Esophagus squamous epithelium (tissue), 5 donors: Measurements from ENCODE around the gene PPP2R5C. TPM values are rescaled to one million over a fixed set of nuclear protein-coding genes. Genes with fewer than 3 reads are reported as not detected.

Source experiments
- DNase-seq: peaks from one replicate; lab custom pipeline; 2025; lab: John Stamatoyannopoulos, UW
- H3K27ac ChIP-seq, 4 donors: fragments of 200-600 bp; sonication (generic); one replicate each; pipeline ENCODE4 v1.5.1; 2016 to 2019; ENCODE audit warnings: mild to moderate bottlenecking in 1 of 4
- H3K27me3 ChIP-seq, 4 donors: fragments of 200-600 bp; sonication (generic); 1 replicate in 3 of 4; 2 replicates in 1 of 4; pipeline versions ENCODE4 v1.5.1 to v1.6.0; 2017 to 2021; ENCODE audit warnings: antibody characterized with exemption in 1 of 4
- H3K36me3 ChIP-seq, 3 donors: fragments of 200-600 bp; sonication (generic); one replicate each; pipeline ENCODE4 v1.5.1; 2016 to 2019
- H3K4me1 ChIP-seq, 3 donors: fragments of 200-600 bp; sonication (generic); one replicate each; pipeline ENCODE4 v1.5.1; 2017 to 2019
- H3K4me3 ChIP-seq, 4 donors: fragments of 200-600 bp; sonication (generic); 1 replicate in 3 of 4; 2 replicates in 1 of 4; pipeline ENCODE4 v1.5.1; 2016 to 2019; ENCODE audit warnings: mild to moderate bottlenecking in 2 of 4, moderate library complexity in 1 of 4
- H3K9me3 ChIP-seq, 3 donors: fragments of 200-600 bp; sonication (generic); one replicate each; pipeline ENCODE4 v1.5.1; 2016 to 2019
- CTCF ChIP-seq, 6 experiments: fragments of 450-650 bp in 4 of 6; fragments of 200-600 bp in 2 of 6; sonication (generic) in 2 of 6; IDR thresholded peaks; one replicate each; pipeline ENCODE4 v1.5.1; 2016 to 2019; ENCODE audit warnings: antibody characterized with exemption in 6 of 6, mild to moderate bottlenecking in 4 of 6, moderate library complexity in 4 of 6
- POLR2A ChIP-seq, 4 donors: fragments of 450-650 bp; IDR thresholded peaks; one replicate each; pipeline ENCODE4 v1.6.1; 2017; ENCODE audit warnings: antibody characterized with exemption in 4 of 4, mild to moderate bottlenecking in 4 of 4, moderate library complexity in 3 of 4
- WGBS, 2 donors: methylation state at CpG; one replicate each; pipeline ENCODE4 v1.1.5; 2018; 5-methylcytosine and 5-hydroxymethylcytosine counted together
- intact Hi-C: fragments of 100-400 bp; cut with DNase I; formaldehyde crosslinking; loops from one replicate; pipeline ENCODE4 v1.15.0; 2022
- total RNA-seq, 4 donors: library from RNA; depleted of rRNA; stranded (reverse); fragments of >200 nt; gene quantifications; one replicate each; pipeline ENCODE4 v1.1.0, GENCODE V29; 2016
- donor health status: DM: yes; HTN: yes; CAD: no.

The PPP2R5C gene
- total RNA-seq, 4 donors from 2014 or later: 66.3 to 92.3 (median 83.4) TPM

- no peak for DNase-seq
- no peak overlapping the region for H3K27ac ChIP-seq
- TF ChIP-seq CTCF (IDR thresholded peaks at IDR 0.05): no peak
- TF ChIP-seq POLR2A (IDR thresholded peaks at IDR 0.05): no peak
- no peaks in the 10 kb centered on the region for H3K9me3 ChIP-seq
- no peaks in the 10 kb centered on the region for H3K27me3 ChIP-seq
- peaks cover 0 to 13% (median under 1%) of the 10 kb centered on the region in 3 donors for H3K4me1 ChIP-seq
- H3K36me3 ChIP-seq: peaks cover 2 to 72% (median 8%) of the 10 kb centered on the region in 3 donors
- 80 to 100% methylated on average over 1 to 2 of the region's 2 CpGs for WGBS, 2 donors
- intact Hi-C loops: no loop called here
- no peak overlapping the region for H3K4me3 ChIP-seq
Measured at GRCh38 chr14:101859538-101859902, 98.0 kb downstream of the PPP2R5C start.

GRCh38 chr14:101859958-101860357 lies 98.4 kb downstream of the PPP2R5C start:
- Histone ChIP-seq H3K4me3 (no peak overlapping the region), H3K27me3 (no peaks in the 10 kb centered on the region), H3K36me3 (peaks cover 5 to 76% (median 8%) of the 10 kb centered on the region in 3 donors), H3K9me3 (no peaks in the 10 kb centered on the region), H3K4me1 (peaks cover 0 to 9% (median 0%) of the 10 kb centered on the region in 3 donors), H3K27ac (no peak overlapping the region)
- DNase-seq: no peak
- WGBS, 2 donors: 90 to 100% methylated on average over 1 of the region's 1 CpG
- TF ChIP-seq POLR2A (IDR thresholded peaks at IDR 0.05) (no peak), CTCF (IDR thresholded peaks at IDR 0.05) (no peak)
- intact Hi-C loops: no loop called here

- intact Hi-C loops: no loop called here
- Histone ChIP-seq H3K9me3 (no peaks in the 10 kb centered on the region), H3K36me3 (peaks cover 5 to 83% (median 8%) of the 10 kb centered on the region in 3 donors), H3K27me3 (no peaks in the 10 kb centered on the region), H3K4me3 (no peak overlapping the region), H3K4me1 (no peaks in the 10 kb centered on the region), H3K27ac (no peak overlapping the region)
- DNase-seq: no peak
- WGBS, 2 donors: 93 to 94% methylated on average over 6 of the region's 6 CpGs
- TF ChIP-seq POLR2A (IDR thresholded peaks at IDR 0.05): no peak
- TF ChIP-seq CTCF (IDR thresholded peaks at IDR 0.05): no peak
Measured at GRCh38 chr14:101861464-101861863, 100.0 kb downstream of the PPP2R5C start.

DNA sequence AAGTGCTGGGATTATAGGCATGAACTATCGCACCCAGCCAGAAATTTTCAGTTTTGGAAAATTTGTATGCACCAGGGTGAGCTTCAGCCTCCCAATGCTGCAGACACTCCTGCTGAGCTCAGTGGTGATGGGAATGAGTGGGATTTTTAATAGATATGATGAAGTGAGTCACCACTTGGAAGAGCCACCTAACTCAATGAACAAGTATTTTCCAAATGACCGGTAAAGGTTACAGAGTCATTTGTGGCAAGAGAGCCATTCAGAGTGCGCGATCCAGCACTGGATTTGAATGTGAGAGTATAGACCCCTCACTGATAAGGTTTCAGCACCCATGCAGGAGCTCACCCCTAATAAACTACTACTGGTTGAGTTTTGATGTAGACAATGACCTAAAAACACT lies 100.7 kb downstream of the PPP2R5C start:
- 82 to 90% methylated on average over 2 to 4 of the region's 4 CpGs for whole genome bisulfite sequencing, 2 donors
- Histone ChIP-seq H3K4me3 (no peak overlapping the region), H3K36me3 (peaks cover 5 to 76% (median 7%) of the 10 kb centered on the region in 3 donors), H3K27ac (no peak overlapping the region), H3K9me3 (no peaks in the 10 kb centered on the region), H3K4me1 (no peaks in the 10 kb centered on the region), H3K27me3 (no peaks in the 10 kb centered on the region)
- TF ChIP-seq POLR2A (IDR thresholded peaks at IDR 0.05) (no peak), CTCF (IDR thresholded peaks at IDR 0.05) (no peak)
- DNase-seq: no peak
- intact Hi-C loops: no loop called here

GRCh38 chr14:101862711-101863110 lies 101.2 kb downstream of the PPP2R5C start:
- intact Hi-C loops: no loop called here
- Histone ChIP-seq H3K4me1 (no peaks in the 10 kb centered on the region), H3K9me3 (no peaks in the 10 kb centered on the region), H3K4me3 (no peak overlapping the region), H3K27ac (no peak overlapping the region), H3K27me3 (no peaks in the 10 kb centered on the region), H3K36me3 (peaks cover 3 to 70% (median 5%) of the 10 kb centered on the region in 3 donors)
- TF ChIP-seq POLR2A (IDR thresholded peaks at IDR 0.05): no peak
- TF ChIP-seq CTCF (IDR thresholded peaks at IDR 0.05): no peak
- 82 to 89% methylated on average over 2 to 4 of the region's 4 CpGs for WGBS, 2 donors
- no peak for DNase-seq
